OCI-LY1 (cell line): Measurements from ENCODE around the gene MB.

Experiments
- H2AFZ ChIP-seq: fragments of 200-600 bp; sonication (generic), shearing (Covaris generic); 2 replicates; pipeline ENCODE4 v1.6.0; 2014; ENCODE audit warnings: antibody characterized with exemption, mild to moderate bottlenecking, low read length
- H3F3A ChIP-seq: fragments of 200-600 bp; sonication (generic), shearing (Covaris generic); 2 replicates; pipeline ENCODE4 v1.6.0; 2014; ENCODE audit warnings: mild to moderate bottlenecking, antibody characterized with exemption, low read length, moderate library complexity; ENCODE audit not compliant: insufficient read depth
- H3K27ac ChIP-seq: fragments of 200-600 bp; sonication (generic); 2 replicates; pipeline ENCODE4 v1.5.1; 2014; ENCODE audit warnings: low read length, mixed run types, mild to moderate bottlenecking, low read depth; ENCODE audit not compliant: poor library complexity, severe bottlenecking
- H3K27me3 ChIP-seq: fragments of 200-600 bp; sonication (generic); 2 replicates; pipeline ENCODE4 v1.6.0; 2014; ENCODE audit warnings: antibody characterized with exemption, mild to moderate bottlenecking, low read length, moderate library complexity; ENCODE audit not compliant: insufficient read depth
- H3K36me3 ChIP-seq: fragments of 200-600 bp; sonication (generic); 2 replicates; pipeline ENCODE4 v1.6.1; 2014; ENCODE audit warnings: mild to moderate bottlenecking, antibody characterized with exemption, low read length, moderate library complexity, mixed read lengths; ENCODE audit not compliant: insufficient read depth
- H3K4me1 ChIP-seq: fragments of 200-600 bp; sonication (generic); 2 replicates; pipeline ENCODE4 v1.5.1; 2014; ENCODE audit warnings: mild to moderate bottlenecking, low read length, moderate library complexity; ENCODE audit not compliant: insufficient read depth, severe bottlenecking
- H3K4me2 ChIP-seq: fragments of 200-600 bp; sonication (generic), shearing (Covaris generic); 2 replicates; pipeline ENCODE4 v1.6.1; 2014; ENCODE audit warnings: low read length
- H3K4me3 ChIP-seq: fragments of 200-600 bp; sonication (generic); 2 replicates; pipeline ENCODE4 v1.5.1; 2014; ENCODE audit warnings: low read length, low read depth, mild to moderate bottlenecking, mixed read lengths; ENCODE audit not compliant: poor library complexity, severe bottlenecking
- H3K79me2 ChIP-seq: fragments of 200-600 bp; shearing (Covaris generic); 2 replicates; pipeline ENCODE4 v1.6.1; 2016; ENCODE audit warnings: mixed run types, low read length, mixed read lengths; ENCODE audit not compliant: insufficient read depth
- H3K9ac ChIP-seq: fragments of 200-600 bp; sonication (generic), shearing (Covaris generic); 2 replicates; pipeline ENCODE4 v1.6.1; 2014; ENCODE audit warnings: mild to moderate bottlenecking, low read length, mixed read lengths
- H3K9me2 ChIP-seq: fragments of 200-600 bp; sonication (generic), shearing (Covaris generic); 2 replicates; pipeline ENCODE4 v1.6.1; 2014; ENCODE audit warnings: low read depth, mild to moderate bottlenecking, low read length, mixed read lengths
- H3K9me3 ChIP-seq: fragments of 200-600 bp; shearing (Covaris generic); 2 replicates; pipeline ENCODE4 v1.6.1; 2014; ENCODE audit warnings: low read length, mixed read lengths
- H4K20me1 ChIP-seq: fragments of 200-600 bp; sonication (generic), shearing (Covaris generic); 2 replicates; pipeline ENCODE4 v1.6.0; 2016; ENCODE audit warnings: mild to moderate bottlenecking, low read length; ENCODE audit not compliant: insufficient read depth
- EZH2 ChIP-seq: fragments of 200-600 bp; sonication (generic), shearing (Covaris generic); IDR thresholded peaks from 2 replicates; pipeline ENCODE4 v1.8.0; 2017; ENCODE audit warnings: borderline replicate concordance, mixed run types, mild to moderate bottlenecking, antibody characterized with exemption, low read length, moderate library complexity, mixed read lengths
- TF ChIP-seq, protein P1 (sequence below): fragments of 200-600 bp; sonication (generic), shearing (Covaris generic); IDR thresholded peaks from 2 replicates; pipeline ENCODE4 v1.5.1; 2017; ENCODE audit warnings: mild to moderate bottlenecking, antibody characterized with exemption, low read length, moderate library complexity, mixed read lengths

The MB gene

DNA sequence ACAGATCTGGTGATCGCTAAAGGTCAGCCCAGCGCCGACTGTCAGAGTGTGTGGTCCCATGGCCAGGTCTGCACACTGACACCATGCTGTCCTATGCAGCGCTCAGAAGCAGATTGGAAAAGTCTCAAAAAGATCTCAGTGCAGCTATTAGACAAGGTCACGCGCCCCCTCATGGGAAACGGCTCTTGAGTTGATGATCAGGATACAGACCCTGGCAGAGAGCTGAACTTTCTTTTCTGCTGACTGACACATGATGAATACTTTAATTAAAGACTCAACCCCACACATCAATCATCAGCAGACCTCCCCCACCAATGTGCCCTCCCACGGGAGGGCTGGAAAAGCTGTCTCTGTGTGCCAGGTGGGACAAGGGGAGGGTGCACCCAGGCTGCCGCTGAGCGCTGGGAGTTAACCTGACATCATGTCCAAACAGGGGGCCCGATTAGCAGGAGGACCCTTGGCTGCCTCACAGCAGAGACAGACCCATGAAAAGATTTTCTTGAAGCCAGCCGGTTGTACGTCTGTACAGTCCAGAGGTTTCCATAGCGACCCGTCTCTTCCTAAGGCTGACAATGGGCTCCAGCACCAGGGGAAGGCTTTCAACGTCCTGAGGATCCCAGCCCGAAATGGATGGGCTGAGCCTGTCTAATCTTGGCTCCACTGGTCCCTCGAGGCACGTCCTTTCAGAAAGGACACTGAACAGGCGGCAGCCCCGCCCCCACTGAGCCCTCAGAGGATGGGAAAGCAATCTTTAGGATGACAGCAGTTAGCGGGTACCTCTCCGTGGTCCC is 49.6 kb downstream of the MB start:
- H3K4me1 ChIP-seq = no peaks in the 10 kb centered on the region
- TF ChIP-seq, protein P1, sequence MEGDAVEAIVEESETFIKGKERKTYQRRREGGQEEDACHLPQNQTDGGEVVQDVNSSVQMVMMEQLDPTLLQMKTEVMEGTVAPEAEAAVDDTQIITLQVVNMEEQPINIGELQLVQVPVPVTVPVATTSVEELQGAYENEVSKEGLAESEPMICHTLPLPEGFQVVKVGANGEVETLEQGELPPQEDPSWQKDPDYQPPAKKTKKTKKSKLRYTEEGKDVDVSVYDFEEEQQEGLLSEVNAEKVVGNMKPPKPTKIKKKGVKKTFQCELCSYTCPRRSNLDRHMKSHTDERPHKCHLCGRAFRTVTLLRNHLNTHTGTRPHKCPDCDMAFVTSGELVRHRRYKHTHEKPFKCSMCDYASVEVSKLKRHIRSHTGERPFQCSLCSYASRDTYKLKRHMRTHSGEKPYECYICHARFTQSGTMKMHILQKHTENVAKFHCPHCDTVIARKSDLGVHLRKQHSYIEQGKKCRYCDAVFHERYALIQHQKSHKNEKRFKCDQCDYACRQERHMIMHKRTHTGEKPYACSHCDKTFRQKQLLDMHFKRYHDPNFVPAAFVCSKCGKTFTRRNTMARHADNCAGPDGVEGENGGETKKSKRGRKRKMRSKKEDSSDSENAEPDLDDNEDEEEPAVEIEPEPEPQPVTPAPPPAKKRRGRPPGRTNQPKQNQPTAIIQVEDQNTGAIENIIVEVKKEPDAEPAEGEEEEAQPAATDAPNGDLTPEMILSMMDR = no peak
- no peak for TF ChIP-seq EZH2
- H3K4me2 ChIP-seq = no peak overlapping the region
- no peaks in the 10 kb centered on the region for H3K36me3 ChIP-seq
- H3F3A ChIP-seq = no peaks in the 10 kb centered on the region
- H3K9me2 ChIP-seq = no peaks in the 10 kb centered on the region
- H4K20me1 ChIP-seq = no peaks in the 10 kb centered on the region
- H3K27me3 ChIP-seq = 0 out of 2 replicates have a peak, but pooled peaks cover 20% of the 10 kb centered on the region
- H3K9me3 ChIP-seq = no peaks in the 10 kb centered on the region
- no peak overlapping the region for H3K27ac ChIP-seq
- no peak overlapping the region for H3K4me3 ChIP-seq
- H2AFZ ChIP-seq = no peak overlapping the region
- no peaks in the 10 kb centered on the region for H3K79me2 ChIP-seq
- no peak overlapping the region for H3K9ac ChIP-seq

DNA sequence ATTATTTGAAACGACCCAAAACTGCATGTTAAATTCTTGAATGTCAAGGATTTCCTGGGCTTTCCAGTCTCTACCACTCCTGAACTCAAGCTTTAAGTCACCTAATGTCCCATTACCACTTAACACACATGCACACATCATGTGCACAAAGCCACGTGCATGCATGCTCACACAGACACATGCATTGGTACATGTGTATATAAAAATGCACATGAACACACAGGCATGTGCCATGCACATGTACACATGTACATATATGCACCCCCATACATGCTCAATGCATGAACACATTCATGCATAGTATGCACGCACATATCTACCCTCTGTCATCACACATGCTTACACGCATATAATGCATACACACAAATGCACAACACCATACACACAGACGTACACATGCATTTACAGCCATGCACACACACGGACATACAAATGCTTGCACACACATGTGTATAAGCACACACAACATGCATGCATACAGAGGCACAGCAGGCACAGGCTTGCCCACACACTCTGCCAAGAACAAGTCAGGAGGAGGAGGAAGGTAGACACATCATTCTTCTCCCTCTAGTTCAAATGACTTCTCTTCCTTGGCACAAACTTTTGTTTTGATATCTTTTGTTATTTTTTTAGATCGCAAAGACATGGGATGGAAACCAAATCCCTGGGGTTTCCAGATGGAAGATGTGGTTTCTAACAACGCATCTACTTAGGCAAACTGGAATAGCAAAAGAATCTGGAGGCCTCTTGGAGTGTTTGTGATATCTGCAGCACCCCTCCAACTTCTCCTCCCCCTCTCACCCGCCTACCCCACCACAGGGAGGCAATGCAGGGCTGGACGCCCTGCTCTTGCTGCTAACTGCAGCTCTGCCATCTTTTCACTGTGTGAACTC is 51.9 kb downstream of the MB start:
- TF ChIP-seq, protein P1 = no peak
- TF ChIP-seq EZH2 = no peak
- Histone ChIP-seq H3K4me3 (no peak overlapping the region), H3K9ac (no peak overlapping the region), H3K9me2 (no peaks in the 10 kb centered on the region), H3K9me3 (no peaks in the 10 kb centered on the region), H3F3A (no peaks in the 10 kb centered on the region), H3K79me2 (no peaks in the 10 kb centered on the region), H2AFZ (no peak overlapping the region), H3K36me3 (no peaks in the 10 kb centered on the region), H4K20me1 (no peaks in the 10 kb centered on the region), H3K4me1 (no peaks in the 10 kb centered on the region), H3K27ac (no peak overlapping the region), H3K4me2 (no peak overlapping the region), H3K27me3 (0 out of 2 replicates have a peak, but pooled peaks cover 19% of the 10 kb centered on the region)

DNA sequence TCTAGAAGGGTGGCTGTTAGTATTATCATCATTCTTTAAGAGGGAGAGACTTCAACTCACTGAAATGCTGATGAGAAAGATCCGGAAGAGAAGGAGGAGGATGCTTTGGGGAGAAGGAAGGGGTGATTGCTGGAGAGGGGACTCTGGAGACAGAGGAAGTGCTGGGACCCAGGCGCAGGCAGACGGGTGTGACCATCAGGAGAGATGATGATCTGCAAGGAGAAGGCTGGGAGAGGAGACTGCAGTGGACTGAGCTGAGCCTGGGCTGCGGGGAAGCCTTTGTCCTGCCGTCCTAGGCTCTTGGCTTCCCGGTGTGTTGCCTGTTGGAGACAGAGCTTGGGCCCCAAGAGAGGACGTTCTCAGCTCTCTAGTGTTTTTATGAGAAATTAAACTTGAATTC is 53.9 kb downstream of the MB start:
- no peak overlapping the region for H3K27ac ChIP-seq
- no peaks in the 10 kb centered on the region for H3K4me1 ChIP-seq
- no peak overlapping the region for H3K4me2 ChIP-seq
- H3F3A ChIP-seq = no peaks in the 10 kb centered on the region
- no peak overlapping the region for H3K4me3 ChIP-seq
- peaks cover 11% of the 10 kb centered on the region; the same call in 1 of the 2 replicates for H3K27me3 ChIP-seq
- no peak overlapping the region for H3K9ac ChIP-seq
- no peaks in the 10 kb centered on the region; the same call in 1 of the 2 replicates for H3K36me3 ChIP-seq
- no peaks in the 10 kb centered on the region for H3K9me3 ChIP-seq
- H3K79me2 ChIP-seq = no peaks in the 10 kb centered on the region
- H4K20me1 ChIP-seq = no peaks in the 10 kb centered on the region
- H2AFZ ChIP-seq = no peak overlapping the region
- TF ChIP-seq, protein P1 = no peak
- no peak for TF ChIP-seq EZH2
- H3K9me2 ChIP-seq = no peaks in the 10 kb centered on the region
